Midbrain (tissue), 1 donor: ENCODE results near the gene ZNF324.
"Not testable (repeated sequence)": the region's sequence is repeated elsewhere in the genome, so short reads cannot be mapped to it uniquely, and the experiment has no call there.

Source experiments
- DNase-seq: peaks from one replicate; lab custom pipeline; 2025; lab: John Stamatoyannopoulos, UW

Gene ZNF324

DNA sequence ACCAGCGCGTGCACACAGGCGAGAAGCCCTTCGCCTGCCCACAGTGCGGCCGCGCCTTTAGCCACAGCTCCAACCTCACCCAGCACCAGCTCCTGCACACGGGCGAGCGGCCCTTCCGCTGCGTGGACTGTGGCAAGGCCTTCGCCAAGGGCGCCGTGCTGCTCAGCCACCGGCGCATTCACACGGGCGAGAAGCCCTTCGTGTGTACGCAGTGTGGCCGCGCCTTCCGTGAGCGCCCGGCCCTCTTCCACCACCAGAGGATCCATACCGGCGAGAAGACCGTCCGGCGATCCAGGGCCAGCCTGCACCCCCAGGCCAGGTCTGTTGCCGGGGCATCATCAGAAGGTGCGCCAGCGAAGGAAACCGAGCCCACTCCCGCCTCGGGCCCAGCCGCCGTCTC, 4.9 kb downstream of the ZNF324 start:
- no peak for DNase-seq

DNA sequence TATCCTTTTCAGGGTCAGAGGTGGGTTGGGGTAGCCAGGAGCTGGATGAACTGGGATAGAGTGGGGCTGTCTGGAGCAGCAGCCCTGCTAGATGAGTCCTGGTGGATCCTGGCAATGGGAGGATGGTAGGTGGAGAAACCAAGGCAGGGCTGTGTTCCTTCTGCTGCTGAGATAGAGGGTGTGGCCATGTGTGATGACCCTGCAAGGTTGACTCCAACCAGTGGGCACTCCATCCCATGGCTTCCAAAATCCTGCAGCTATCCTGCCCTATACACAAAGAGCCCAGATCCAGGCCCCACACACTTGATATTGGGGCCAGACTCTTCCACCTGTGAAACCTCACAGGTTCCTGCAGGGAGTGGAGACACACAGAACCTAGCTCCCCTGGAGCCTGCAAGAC, 6.9 kb downstream of the ZNF324 start:
- DNase-seq = no peak

DNA sequence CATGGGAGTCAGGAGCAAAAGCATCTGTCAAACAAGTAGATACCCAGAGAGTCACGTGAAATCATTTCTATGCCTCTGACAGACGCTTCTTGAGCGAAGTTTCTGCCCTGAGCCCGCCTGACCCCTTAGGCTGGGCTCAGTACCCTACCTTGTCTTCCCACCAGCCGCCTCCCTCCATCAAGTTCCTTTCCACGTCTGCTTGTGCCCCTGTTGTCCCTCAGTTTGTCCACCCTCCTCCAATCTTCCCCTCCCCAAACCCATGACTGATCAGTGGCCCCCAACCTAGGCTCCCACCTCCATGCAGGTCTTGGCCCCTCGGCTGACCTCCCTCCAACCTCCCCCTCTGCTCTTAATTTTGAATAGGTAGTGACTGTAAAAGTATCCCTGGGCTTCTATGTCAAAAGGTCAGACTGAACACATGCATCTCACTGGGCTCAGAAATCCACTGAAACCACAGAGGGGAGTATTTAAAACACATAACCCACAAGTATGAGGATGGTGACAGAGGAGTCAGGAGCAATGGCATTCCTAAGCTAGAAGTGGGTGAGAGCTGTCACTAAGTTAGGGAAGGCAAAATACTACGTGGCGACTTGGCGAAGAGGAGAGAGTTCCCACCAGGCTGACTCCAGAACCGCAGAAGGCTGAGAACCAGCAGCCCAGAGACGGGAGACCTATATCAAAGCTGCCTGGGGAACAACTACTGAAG, 7.6 kb downstream of the ZNF324 start:
- no peak for DNase-seq

DNA sequence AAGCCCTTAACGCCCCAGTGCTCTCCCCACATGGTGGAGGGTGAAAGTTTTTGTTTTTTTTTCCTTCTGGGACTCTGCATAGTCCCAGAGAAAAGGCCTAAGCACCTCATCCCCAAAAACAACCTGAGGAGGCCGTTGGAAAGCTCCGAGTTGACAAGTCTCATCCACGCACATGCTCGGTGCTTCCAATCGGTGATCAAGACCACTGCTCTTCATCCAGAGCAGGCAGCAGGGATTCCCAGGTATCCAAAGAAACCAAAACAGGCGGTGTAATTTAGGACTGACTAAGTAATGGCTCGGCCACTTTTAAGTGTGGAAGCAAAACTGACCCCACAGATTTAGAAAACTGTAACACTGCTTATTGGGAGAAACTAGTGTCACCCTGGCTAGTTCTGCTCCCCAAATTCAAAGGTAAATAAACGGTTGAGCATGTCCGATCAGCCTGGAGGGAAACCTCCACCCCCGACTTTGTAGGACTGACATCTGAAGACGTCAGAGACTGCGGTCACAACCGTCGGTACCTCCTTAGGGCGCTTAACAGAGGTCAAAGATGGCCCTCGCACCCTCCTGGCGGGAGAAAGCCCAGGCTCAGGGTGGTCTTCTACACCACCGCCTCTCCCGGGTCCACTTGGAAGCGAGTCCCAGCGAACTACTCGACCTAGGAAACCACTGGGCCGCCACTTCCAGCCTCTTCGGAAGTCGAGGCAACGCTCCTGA, 8.3 kb downstream of the ZNF324 start:
- no peak for DNase-seq

DNA sequence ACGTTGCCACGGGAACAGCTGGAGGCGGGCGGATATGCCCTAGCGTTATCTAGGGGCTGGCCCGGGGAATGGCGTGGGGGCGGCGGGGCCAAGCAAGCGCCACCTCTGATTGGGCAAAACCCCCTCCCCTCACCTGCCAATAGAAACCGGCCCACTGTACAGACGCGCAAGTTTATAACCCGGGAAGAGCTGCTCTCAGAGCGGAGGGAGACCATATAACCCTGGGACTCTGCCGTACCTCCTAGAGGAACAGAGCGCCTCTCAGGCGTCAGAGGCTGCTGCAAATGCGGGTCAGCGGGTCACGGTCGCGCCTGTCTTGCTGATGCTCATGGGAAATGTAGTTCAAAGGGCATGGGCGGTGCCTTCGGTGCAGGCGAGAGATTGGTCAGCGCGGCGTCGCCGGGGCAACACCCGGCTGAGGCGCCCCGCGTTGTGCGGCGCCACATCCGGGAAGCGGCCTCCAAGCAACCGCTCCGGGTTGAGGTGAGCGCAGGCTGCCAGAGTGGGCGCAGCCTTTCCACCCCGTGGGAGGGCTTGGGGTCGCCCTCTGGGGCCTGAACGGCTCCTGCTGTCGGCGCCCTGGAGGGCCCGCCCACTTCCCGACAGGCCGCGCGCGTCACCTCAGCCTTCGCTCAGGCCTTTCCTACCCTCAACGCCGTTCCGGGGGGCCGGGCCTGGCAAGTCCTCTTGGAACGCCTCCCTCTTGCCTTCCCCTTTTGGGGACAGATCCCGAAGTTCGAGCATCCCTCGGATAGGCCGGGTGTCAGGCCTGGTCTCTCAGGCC, 9.0 kb downstream of the ZNF324 start, which contains the start of gene ZNF446:
TSS of gene ZNF446 (plus strand) at position 639 of the 784 bp plus-strand sequence. CDS start 867 bp downstream, outside the sequence.
- DNase-seq = peak; percentile 97

DNA sequence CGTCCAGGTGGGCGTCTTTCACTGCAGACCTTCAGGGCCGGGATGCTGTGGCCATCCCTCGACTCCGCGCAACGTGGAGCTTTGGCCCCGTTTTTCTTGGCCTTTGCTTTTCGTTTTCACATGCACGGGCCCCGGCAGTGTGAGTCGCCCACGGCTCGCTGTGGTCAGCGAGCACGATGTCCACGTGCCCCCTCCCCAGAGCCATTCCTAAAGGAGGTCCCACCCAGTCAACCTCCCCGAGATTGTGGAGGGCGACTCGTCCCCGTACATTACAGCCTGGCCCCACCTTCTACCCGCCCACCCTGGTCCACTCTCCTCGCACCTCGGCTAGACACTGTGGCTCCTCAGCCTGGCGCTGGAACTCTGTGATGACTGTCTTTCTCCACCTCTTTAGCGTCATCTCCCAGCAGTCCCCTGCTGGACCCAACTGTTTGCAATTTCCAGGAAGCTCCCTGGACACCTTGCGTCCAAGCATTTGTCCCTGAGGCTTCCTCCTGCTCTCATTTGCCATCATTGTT, 9.7 kb downstream of the ZNF324 start:
- DNase-seq = no peak

DNA sequence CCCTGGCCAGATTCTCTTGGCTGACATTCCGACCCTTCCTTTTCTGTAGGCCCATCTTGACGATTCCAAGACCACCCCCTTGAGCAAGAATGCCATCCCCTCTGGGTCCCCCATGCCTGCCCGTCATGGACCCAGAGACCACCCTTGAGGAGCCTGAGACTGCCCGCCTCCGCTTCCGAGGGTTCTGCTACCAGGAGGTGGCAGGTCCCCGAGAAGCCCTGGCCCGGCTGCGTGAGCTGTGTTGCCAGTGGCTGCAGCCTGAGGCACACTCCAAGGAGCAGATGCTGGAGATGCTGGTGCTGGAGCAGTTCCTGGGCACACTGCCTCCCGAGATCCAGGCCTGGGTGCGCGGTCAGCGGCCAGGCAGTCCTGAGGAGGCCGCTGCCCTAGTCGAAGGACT, 10.2 kb downstream of the ZNF324 start:
- no peak for DNase-seq

DNA sequence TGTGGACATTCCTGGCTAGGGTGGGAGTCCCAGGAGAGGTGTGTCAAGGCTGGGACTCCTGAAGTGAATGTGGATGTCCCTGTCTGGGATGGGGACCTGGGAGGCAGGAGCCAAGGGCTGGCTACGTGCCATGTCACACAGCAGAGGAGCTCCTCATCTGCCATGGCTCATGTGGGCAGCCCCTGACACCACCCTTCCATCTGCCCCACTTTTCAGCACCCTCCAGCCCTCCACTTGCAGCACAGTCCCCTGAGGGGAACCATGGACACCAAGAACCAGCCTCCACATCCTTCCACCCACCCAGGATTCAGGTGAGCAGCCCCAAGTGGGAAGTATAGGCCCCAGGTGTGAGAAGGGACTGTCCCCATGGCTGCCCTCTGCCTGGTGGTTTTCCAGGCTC, 11.0 kb downstream of the ZNF324 start:
- no peak for DNase-seq

DNA sequence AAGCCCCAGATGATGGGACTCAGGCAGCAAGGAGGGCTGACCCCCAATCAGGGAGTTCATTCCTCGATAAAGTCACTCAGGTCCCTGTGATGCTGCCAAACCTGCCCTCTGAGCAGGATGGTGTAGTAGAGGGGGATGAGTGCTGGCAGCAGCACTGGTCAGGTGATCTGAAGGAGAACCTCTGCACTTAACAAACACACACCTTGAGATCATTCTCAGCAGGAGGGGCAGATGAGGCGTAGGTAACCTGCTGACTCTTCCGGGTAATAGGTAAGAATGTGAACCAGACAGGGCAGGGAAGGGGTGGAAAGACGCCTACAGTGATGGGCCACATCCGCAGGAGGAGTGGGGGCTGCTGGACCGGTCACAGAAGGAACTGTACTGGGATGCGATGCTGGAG, 12.4 kb downstream of the ZNF324 start:
- no peak for DNase-seq

DNA sequence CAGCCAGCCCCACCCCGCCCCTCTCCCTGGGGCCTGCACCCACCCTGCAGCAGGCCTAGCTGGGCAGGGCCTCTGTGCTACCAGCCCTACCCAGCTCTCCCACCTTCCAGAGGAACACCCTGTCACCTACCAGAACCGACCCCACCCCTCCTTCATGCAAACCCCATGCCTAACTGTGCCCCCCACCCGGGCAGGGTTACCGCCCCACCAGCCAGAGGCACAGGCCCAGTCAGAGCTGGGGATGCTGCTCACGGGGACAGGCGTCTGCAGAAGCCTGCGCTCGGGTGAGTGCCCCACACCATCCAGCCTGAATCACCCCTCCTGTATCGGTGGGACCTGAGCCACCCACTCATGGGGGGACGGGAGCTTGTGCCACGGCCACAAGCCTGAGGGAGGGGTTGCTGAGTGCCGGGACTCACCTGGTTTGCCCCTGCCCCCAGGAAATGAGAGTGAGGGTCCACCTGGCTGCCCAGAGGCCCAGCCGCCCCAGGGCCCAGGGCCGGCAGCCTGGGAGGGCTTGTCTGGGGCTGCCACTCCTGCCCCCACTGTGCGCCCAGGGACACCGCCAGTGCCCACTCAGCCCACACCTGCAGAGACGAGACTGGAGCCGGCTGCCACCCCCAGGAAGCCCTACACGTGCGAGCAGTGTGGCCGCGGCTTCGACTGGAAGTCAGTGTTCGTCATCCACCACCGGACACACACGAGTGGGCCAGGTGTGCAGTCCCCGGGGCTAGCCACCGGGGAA, 13.0 kb downstream of the ZNF324 start:
- no peak for DNase-seq

DNA sequence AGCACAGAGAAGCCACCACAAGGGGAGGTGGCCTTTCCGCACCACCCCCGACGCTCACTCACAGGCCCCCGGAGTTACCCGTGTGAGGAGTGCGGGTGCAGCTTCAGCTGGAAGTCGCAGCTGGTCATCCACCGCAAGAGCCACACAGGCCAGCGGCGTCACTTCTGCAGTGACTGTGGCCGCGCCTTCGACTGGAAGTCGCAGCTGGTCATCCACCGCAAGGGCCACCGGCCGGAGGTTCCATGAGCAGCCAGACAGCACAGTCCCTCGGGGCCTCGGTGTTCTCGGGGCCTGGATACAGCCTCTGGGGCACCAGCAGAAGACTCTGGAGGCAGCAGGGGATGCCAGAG, 13.6 kb downstream of the ZNF324 start:
- DNase-seq = no peak

DNA sequence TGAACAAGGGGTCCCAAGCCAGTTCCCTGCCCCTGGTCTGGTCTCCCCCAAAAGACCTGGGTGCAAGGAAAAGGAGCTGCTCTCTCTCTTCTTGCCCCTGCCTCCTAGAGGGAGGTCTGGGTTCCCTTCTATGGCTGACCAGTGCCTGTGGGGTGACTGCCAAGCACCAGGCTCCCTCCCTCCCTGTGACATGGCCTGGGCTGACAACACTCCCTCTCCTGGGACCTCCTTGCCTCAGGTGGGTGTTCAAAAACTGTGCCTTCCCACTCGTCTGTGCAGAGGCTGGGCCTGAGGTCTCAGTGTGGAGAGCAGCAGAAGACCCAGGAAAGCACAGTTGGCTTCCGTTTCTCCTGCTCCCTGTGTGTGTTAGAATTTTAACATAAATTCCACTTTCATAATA, 14.0 kb downstream of the ZNF324 start:
- DNase-seq = no peak

DNA sequence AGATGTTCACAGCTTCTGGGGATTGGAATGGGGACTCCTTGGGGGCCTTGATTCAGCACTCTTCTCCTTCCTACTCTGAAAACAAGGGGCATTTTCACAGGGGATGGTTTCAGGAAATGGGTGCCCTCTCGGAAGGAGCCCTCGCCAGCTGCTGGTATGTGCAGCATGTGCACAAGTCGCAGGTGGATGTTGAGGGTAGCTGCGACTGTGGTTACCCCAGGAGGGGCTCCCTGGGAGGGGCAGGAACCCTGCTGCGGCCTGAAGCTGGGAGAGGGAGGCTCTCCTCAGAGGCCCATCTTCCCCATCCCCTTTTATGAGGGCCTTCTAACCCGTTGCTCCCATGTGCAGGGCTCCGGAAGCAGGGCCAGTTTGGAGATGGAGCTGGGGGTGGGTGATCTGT, 15.5 kb downstream of the ZNF324 start:
- DNase-seq = no peak

DNA sequence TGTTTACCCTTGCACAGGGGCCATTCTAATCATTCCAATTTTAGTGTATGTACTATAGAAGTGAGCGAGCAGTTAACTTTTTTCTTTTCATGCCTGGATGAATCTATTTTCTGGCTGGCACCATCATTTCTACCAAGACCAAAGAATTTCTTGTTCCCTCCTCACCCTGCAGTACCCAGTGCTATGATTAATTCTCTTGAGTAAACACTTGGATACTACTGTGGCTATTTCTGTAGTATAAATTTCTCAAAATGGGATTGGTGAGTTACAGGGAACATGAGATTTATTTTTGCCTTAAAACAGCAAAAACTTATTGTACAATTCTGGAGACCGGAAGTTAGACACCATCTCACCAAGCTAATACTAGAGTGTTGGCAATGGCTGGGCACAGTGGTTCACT, 16.9 kb downstream of the ZNF324 start:
- DNase-seq = no peak

DNA sequence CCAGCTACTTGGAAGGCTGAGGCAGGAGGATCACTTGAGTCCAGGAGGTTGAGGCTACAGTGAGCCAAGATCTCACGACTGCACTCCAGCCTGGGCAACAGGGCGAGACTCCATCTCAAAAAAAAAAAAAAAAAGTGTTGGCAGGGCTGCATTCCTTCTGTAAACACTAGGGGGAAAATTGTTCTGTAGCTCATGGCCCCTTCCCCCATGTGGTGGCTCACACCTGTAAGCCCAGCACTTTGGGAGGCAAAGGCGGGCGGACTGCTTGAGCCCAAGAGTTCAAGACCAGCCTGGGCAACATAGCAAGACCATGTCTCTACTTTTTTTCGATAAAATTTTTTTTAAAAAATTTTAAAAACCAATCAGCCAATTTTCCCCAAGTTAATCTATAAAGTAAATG, 17.5 kb downstream of the ZNF324 start:
- not testable (repeated sequence) for DNase-seq

DNA sequence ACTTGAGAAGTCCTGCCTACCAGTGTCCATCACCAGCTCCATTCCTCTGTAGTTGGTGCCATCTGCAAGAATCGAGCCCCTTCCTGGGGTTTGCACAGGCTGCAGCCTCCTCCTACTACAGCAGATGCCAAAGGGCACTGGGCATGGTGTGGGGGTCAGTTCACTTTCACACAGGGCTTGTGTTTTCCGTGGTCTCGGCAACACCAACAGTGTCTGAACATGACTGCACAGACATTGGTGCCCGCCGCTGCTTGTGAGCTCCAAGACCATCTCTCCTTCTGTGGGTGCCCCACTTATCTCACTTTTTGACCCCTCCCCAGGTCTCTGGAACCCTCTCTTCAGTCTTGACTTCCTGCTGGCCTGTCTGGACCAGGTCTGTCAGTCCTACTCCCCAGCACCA, 24.5 kb downstream of the ZNF324 start:
- DNase-seq = no peak

DNA sequence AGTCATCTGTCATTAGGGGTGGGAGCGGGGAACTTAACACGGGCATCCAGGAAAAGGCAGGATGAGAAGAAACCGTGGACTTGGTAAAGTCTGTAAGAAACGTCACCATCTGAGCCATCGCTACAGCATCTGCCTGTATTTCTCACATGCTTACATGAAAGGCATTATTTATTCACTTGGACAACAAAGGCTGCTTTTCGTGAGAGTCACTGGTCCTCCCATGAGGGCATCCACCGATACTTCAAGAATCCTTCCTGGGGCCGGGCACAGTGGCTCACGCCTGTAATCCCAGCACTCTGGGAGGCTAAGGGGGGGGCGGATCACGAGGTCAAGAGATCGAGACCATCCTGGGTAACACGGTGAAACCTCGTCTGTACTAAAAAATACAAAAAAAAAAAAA, 25.4 kb downstream of the ZNF324 start:
- DNase-seq = peak; percentile 14

DNA sequence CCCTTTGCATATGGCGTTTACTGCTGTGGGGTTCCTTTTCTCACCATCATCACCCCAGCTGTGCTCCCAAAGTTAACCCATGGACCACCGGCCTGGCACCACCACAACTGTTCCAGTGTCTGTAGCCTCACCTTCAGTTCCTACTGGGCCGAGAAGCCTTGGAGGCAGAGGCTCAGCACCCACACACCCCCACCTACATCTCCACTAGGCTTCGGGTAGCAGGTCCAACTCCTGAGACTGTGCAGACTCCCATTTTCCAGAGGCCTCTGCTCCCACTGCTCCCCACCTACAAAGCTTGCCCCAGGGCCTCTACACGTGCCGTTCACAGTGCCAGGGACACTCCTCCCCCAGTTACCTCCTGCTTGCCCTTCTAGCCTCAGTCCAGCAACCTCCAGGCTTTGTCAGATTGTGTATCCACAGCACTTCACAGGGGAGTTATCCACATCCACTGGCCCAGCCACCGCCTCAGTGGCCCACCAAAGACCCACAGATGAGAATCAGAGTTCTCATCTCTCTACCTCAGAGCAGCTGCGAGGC, 30.8 kb downstream of the ZNF324 start:
- DNase-seq = no peak

DNA sequence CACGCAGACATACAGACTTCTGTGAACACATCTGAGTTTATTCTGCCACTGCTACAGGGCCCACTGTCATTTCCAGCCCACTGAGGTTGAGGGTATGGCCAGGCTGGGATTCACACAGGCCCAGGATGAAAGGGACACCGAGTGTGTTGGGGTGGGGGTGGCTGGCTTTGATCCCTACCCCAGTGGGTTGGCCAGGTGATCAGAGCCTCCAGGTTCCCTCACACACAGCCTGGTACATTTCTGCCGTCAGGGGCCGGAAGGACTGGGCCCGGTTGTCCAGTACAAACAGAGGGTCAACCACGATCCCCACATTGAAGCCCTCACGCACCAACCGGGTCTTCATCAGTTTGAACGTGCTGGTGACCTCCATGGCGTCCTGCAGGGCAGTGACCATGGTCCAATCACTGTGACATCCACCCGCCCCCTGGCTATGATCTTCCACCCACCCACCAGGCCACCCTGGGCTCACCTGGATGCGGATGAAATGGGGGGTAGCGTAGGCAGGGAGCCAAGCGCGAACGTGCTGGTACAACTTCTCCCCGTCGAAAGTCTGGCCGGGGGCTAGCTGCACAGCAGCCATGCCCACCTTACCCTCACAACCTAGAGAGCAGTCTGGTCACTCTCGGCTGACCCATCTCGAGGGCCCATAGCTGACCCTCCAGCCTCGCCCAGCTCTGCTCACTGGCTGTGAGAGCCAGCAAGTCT, 31.6 kb downstream of the ZNF324 start:
- DNase-seq = no peak

DNA sequence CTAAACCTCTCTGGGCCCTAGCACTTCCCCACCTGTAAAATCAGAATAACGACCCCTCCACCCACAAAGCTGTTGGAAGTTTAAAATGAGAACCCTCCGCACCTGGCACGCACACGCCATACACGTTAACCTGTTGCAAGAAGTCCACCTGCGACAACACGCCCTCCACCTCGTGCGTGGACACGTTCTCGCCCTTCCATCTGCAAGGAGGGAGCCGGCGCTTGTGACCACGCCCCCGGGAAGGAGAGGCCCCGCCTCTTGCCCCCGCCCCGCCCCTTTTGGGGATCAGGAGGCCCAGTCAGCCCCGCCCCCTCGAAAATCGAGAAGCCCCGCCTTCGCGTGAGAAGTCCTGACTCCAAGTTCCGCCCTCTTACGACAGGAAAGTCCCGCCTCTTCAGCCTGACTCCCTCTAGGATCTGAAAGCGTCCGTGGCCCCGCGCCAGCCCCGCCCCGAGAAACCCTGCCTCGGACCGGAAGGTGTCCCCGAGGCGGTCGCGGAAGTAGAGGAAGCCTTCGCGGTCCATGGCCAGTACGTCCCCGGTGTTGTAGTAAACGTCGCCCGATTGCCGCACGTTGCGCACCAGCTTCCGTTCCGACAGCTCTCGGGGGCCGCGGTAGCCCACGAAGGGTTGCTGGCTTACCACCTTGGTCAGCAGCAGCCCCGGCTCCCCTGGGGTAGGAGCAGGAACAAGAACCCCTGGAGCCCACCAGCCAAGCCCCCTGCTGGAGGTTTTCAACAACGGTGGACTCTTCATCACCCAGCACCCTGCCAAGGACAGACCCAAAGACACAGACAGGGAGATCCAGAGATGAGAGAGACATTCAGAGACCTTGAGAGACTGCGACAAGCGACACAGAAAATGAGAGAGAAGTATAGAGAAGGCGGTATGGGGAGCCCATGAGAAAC, 32.4 kb downstream of the ZNF324 start:
- peak; percentile 99 for DNase-seq
